Measurements from ENCODE around the gene RBM6. TPM values are rescaled to one million over a fixed set of nuclear protein-coding genes. Genes with fewer than 3 reads are reported as not detected.
A peak's percentile ranks its signal among the peaks of the same experiment; 100 is the strongest.

RBM6 gene
- total and polyA plus RNA-seq, 9 of the 15 experiments (the other 6 are each of a cell fraction or from before 2014, with no cell fraction given) = 19.9 to 82.2 (median 57.8) TPM

- TF ChIP-seq SREBF1 (IDR thresholded peaks at IDR 0.05; ENCODE audit: borderline replicate concordance, low read depth, low read length) (no peak), NEUROD1 (IDR thresholded peaks at IDR 0.05; ENCODE audit: borderline replicate concordance, low read depth, low read length, partially characterized antibody) (no peak), ZC3H4 (CRISPR knock-in tag; IDR thresholded peaks at IDR 0.05; ENCODE audit: borderline replicate concordance) (no peak), TAF1 (IDR thresholded peaks at IDR 0.05; ENCODE audit: control insufficient read depth, extremely low read depth, insufficient read depth, low read length, severe bottlenecking) (peak; percentile 68), CREB1 (IDR thresholded peaks at IDR 0.05) (peak; percentile 29; the same call in 1 of the 2 replicates), CREB1 (CRISPR knock-in tag; IDR thresholded peaks at IDR 0.05) (no peak; the same call in 1 of the 2 replicates), FIP1L1 (IDR thresholded peaks at IDR 0.05; ENCODE audit: low read depth, low read length, poor library complexity, severe bottlenecking) (no peak), YY1 (IDR thresholded peaks at IDR 0.05; ENCODE audit: borderline replicate concordance in 1 of 3, control insufficient read depth in 1 of 3, extremely low read depth in 1 of 3, insufficient read depth in 3 of 3, insufficient read length in 1 of 3, insufficient replicate concordance in 2 of 3, low read depth in 1 of 3, low read length in 2 of 3) (peak in 1 of 3 experiments; percentile 52), MBD2 (IDR thresholded peaks at IDR 0.05; ENCODE audit: borderline replicate concordance, low read depth) (peak; percentile 18; the same call in 1 of the 2 replicates), MTA3 (IDR thresholded peaks at IDR 0.05; ENCODE audit: borderline replicate concordance) (0 out of 2 replicates have a peak, but pooled peaks have one; percentile 68), HNRNPL (IDR thresholded peaks at IDR 0.05; ENCODE audit: low read depth, low read length) (peak; percentile 80; the same call in 1 of the 2 replicates), HMGN3 (IDR thresholded peaks at IDR 0.05; ENCODE audit: borderline replicate concordance, extremely low read depth, insufficient read length, low read depth, low read length) (no peak), CHD2 (IDR thresholded peaks at IDR 0.05; ENCODE audit: low read depth, low read length) (peak; percentile 23; the same call in 1 of the 2 replicates), SREBF2 (CRISPR knock-in tag; IDR thresholded peaks at IDR 0.05) (no peak)
- TF ChIP-seq, protein P1, sequence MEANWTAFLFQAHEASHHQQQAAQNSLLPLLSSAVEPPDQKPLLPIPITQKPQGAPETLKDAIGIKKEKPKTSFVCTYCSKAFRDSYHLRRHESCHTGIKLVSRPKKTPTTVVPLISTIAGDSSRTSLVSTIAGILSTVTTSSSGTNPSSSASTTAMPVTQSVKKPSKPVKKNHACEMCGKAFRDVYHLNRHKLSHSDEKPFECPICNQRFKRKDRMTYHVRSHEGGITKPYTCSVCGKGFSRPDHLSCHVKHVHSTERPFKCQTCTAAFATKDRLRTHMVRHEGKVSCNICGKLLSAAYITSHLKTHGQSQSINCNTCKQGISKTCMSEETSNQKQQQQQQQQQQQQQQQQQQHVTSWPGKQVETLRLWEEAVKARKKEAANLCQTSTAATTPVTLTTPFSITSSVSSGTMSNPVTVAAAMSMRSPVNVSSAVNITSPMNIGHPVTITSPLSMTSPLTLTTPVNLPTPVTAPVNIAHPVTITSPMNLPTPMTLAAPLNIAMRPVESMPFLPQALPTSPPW (CRISPR knock-in tag; IDR thresholded peaks at IDR 0.05) = peak; percentile 68
Observed at GRCh38 chr3:49903451-49904424, 36.2 kb upstream of the RBM6 start, which contains the start of gene MST1R (continued).
